Dermis lymphatic vessel endothelial cell (primary cell): ENCODE results near the gene C1QTNF8. TPM values are rescaled to one million over a fixed set of nuclear protein-coding genes. Genes with fewer than 3 reads are reported as not detected.

Source experiments
- total RNA-seq: library from RNA; depleted of rRNA; stranded (reverse); fragments of >200 nt; gene quantifications from 2 replicates; pipeline ENCODE4 v1.2.1, GENCODE V29; 2014

Gene C1QTNF8
- not detected in 2 replicates for total RNA-seq

GRCh38 chr16:1096169-1097082 lies at the start of gene C1QTNF8:
Gene C1QTNF8, minus strand, starts transcription at chr16:1096244. Its CDS starts 1,322 bp downstream, at chr16:1094922.

GRCh38 chr16:1072526-1073261 lies 23.4 kb downstream of the C1QTNF8 start, which contains the start of gene SSTR5:
Gene SSTR5, plus strand, starts transcription at chr16:1072747. Its CDS starts 6,122 bp downstream, at chr16:1078869.

Other genes starting within 250 kb of the C1QTNF8 start
- 6.1 and 8.2 TPM in 2 replicates for gene LMF1, start 125.3 kb downstream of the C1QTNF8 start, total RNA-seq
- 0.33 and 0.34 TPM in 2 replicates for gene SOX8, start 114.5 kb downstream of the C1QTNF8 start, total RNA-seq
- gene SSTR5, start 23.5 kb downstream of the C1QTNF8 start, total RNA-seq, result 0.22 and 0.77 TPM in 2 replicates
- 0.09 and 0.11 TPM in 2 replicates for gene CACNA1H, start 56.9 kb upstream of the C1QTNF8 start, total RNA-seq
- not detected in 2 replicates for gene TPSG1, start 129.0 kb upstream of the C1QTNF8 start, total RNA-seq
- gene TPSB2, start 133.9 kb upstream of the C1QTNF8 start, total RNA-seq, result not detected in 2 replicates
- gene TPSAB1, start 144.5 kb upstream of the C1QTNF8 start, total RNA-seq, result 0.09 TPM in 1 of 2 replicates, not detected in the other
- not detected in 2 replicates for gene TPSD1, start 159.8 kb upstream of the C1QTNF8 start, total RNA-seq
- 28.9 and 43.6 TPM in 2 replicates for gene UBE2I, start 213.4 kb upstream of the C1QTNF8 start, total RNA-seq
- 1.3 and 3.4 TPM in 2 replicates for gene BAIAP3, start 237.4 kb upstream of the C1QTNF8 start, total RNA-seq